Neural crest cell (in vitro differentiated cells): ENCODE measurements around the gene GLIS1. TPM values are rescaled to one million over a fixed set of nuclear protein-coding genes. Genes with fewer than 3 reads are reported as not detected.

ENCODE experiments used
- DNase-seq: peaks from one replicate; pipeline ENCODE4 v3.0.0; 2021; ENCODE audit warnings: low read depth, mixed read lengths, low spot score
- H3K27ac Mint-ChIP-seq: one replicate; pipeline ENCODE4 v1.8.0; 2021; ENCODE audit warnings: mild to moderate bottlenecking, mixed read lengths; ENCODE audit not compliant: unreplicated experiment
- H3K27me3 Mint-ChIP-seq: 2 replicates; pipeline ENCODE4 v1.8.0; 2021; ENCODE audit warnings: low read depth, mild to moderate bottlenecking, mixed read lengths
- H3K36me3 Mint-ChIP-seq: 2 replicates; pipeline ENCODE4 v1.8.0; 2021; ENCODE audit warnings: low read depth, mild to moderate bottlenecking, mixed read lengths
- H3K4me1 Mint-ChIP-seq: 2 replicates; pipeline ENCODE4 v1.8.0; 2021; ENCODE audit warnings: mixed read lengths
- H3K4me3 Mint-ChIP-seq: one replicate; pipeline ENCODE4 v1.8.0; 2021; ENCODE audit warnings: mild to moderate bottlenecking, mixed read lengths
- H3K9me3 Mint-ChIP-seq: 2 replicates; pipeline ENCODE4 v1.8.0; 2021; ENCODE audit warnings: mixed read lengths
- total RNA-seq: library from RNA; stranded (reverse); gene quantifications from 2 replicates; pipeline ENCODE4 v1.2.1, GENCODE V29; 2021
- TF ChIP-seq, protein P1 (sequence below): fragments of 200-600 bp; sonication (generic); conservative IDR thresholded peaks from 2 replicates; pipeline ENCODE4 v1.5.0; 2021; ENCODE audit warnings: antibody characterized with exemption, mild to moderate bottlenecking

Gene GLIS1
- total RNA-seq, 1 donor from 2014 or later: not detected

DNA sequence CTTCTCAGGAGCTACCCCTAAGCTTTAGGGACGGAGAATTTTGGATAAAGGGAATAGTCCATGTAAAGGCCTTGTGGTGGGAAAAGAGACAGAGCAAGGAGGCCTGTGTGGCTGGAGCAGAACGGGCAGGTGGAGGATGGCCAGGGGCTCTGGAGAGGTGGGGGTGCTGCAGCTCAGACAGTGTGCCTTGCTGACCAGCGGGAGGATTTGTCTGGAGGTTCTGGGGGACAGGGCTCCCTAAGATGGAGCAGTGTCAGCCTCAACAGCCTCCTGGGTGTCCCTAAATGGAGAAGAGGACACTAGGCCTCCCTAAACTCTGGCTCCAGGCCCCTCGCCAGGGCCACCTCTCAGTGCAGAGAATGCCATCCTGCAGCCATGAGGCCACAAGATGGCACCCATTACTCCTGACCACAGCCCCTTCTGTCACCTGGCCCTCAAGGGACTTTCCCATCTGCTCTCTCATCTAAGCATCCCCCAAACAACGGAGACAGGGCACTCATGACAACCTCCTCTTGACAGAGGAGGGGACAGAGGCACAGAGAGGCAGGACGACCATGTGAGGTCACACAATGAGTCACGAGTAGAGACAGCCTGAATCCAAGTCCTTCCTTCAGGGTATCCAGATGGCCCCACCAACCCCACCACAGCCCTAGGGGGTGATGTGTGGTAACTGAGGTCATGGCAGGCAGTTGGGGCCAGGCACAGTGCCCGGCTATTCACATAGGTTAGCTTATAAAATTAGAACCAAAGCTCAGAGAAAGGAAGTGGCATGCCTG lies 185.0 kb downstream of the GLIS1 start:
- DNase-seq: no peak
- Mint-ChIP-seq H3K4me1 (no peaks in the 10 kb centered on the region), H3K27me3 (peaks cover 2% of the 10 kb centered on the region), H3K36me3 (no peaks in the 10 kb centered on the region), H3K9me3 (no peaks in the 10 kb centered on the region), H3K4me3 (no peak overlapping the region), H3K27ac (peak overlapping the region; percentile 39)
- TF ChIP-seq, protein P1, sequence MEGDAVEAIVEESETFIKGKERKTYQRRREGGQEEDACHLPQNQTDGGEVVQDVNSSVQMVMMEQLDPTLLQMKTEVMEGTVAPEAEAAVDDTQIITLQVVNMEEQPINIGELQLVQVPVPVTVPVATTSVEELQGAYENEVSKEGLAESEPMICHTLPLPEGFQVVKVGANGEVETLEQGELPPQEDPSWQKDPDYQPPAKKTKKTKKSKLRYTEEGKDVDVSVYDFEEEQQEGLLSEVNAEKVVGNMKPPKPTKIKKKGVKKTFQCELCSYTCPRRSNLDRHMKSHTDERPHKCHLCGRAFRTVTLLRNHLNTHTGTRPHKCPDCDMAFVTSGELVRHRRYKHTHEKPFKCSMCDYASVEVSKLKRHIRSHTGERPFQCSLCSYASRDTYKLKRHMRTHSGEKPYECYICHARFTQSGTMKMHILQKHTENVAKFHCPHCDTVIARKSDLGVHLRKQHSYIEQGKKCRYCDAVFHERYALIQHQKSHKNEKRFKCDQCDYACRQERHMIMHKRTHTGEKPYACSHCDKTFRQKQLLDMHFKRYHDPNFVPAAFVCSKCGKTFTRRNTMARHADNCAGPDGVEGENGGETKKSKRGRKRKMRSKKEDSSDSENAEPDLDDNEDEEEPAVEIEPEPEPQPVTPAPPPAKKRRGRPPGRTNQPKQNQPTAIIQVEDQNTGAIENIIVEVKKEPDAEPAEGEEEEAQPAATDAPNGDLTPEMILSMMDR: no peak

DNA sequence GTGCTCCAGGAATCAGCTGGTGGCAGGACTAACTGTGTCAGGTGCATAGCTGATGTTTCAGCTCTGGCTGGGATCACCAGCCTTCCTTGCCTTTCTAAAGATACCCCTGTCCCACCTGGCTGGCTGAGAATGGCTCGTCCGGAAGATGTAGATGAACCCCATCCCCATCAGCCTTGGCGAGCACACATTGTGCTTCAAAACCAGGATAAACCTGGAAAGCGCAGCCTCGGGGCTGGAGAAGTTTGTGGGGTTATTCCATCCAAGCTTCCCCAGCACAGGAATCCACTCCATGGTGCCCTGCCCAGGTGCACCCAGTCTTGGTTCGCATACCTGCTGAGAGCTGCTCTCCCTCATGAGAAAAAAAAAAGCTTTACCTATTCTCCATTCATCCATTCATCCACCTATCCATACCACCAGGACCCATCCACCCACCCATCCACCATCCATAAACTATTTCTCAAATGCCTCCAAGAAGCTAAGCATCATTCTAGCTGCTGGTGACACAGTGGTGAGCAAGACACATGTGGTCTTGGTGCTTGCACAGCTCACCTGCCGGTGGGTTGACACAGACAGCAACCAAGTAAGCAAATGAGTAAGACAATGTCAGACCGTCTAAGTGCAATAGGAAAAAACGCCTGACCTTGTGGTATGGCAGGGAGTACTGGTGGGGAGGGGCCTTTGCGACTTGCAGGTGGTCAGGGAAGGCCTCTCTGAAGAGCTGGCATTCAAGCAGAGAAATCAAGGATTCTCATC lies 185.8 kb downstream of the GLIS1 start:
- DNase-seq: no peak
- H3K27me3 Mint-ChIP-seq: peaks cover 2% of the 10 kb centered on the region
- no peak overlapping the region for H3K4me3 Mint-ChIP-seq
- H3K4me1 Mint-ChIP-seq: no peaks in the 10 kb centered on the region
- peak overlapping the region; percentile 39 for H3K27ac Mint-ChIP-seq
- no peaks in the 10 kb centered on the region for H3K9me3 Mint-ChIP-seq
- H3K36me3 Mint-ChIP-seq: no peaks in the 10 kb centered on the region
- TF ChIP-seq, protein P1: no peak

GRCh38 chr1:53552146-53552861 lies 186.7 kb downstream of the GLIS1 start:
- Mint-ChIP-seq H3K4me1 (no peaks in the 10 kb centered on the region), H3K9me3 (no peaks in the 10 kb centered on the region), H3K27me3 (peaks cover 2% of the 10 kb centered on the region), H3K4me3 (no peak overlapping the region), H3K36me3 (no peaks in the 10 kb centered on the region), H3K27ac (no peak overlapping the region)
- TF ChIP-seq, protein P1: no peak
- DNase-seq: no peak

DNA sequence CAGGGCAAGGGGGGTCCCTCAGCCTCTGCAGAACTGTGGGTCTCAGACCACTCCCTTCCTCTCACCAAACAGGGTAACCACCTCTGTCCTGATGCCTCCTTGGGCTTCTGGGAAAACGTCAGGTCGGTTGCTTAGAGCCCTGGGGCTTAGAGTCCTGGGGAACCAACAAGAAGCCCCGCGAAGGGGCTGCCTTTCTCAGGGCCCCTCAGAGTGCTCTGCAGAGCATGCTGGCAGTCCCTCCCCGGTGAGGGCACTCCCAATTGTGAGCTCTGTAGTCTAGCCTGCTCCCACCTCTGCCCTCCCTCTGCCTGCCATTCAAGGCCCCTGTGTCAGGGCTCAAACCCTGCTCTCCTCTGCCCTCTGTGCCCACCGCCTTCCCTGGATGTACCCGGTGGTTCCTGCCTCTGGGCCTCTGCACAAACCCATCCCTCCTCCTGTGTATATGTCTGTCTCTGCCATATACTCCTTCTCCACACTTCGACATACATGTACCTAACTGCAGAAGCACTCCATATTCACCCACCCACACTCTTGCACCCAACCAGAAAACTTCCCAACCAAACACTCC lies 187.5 kb downstream of the GLIS1 start:
- DNase-seq: no peak
- H3K27ac Mint-ChIP-seq: no peak overlapping the region

More for the DNA sequence above, 187.5 kb downstream of the GLIS1 start:
- Mint-ChIP-seq H3K4me1 (no peaks in the 10 kb centered on the region), H3K9me3 (no peaks in the 10 kb centered on the region), H3K36me3 (no peaks in the 10 kb centered on the region), H3K4me3 (no peak overlapping the region), H3K27me3 (peaks cover 2% of the 10 kb centered on the region)
- TF ChIP-seq, protein P1: no peak
